ENCODE data around the gene FBXO45.
"Not testable (repeated sequence)": the region's sequence is repeated elsewhere in the genome, so short reads cannot be mapped to it uniquely, and the experiment has no call there.

The FBXO45 gene

GRCh38 chr3:196568246-196569002, at the start of gene FBXO45, which contains the start of gene WDR53:
FBXO45 (plus strand) TSS chr3:196568660; CDS start chr3:196568985, 325 bp downstream.
WDR53 (minus strand) TSS chr3:196568554; CDS start chr3:196561475, 7,079 bp downstream.
- DNase-seq: peak; percentile 92

GRCh38 chr3:196518966-196519717, 49.3 kb upstream of the FBXO45 start:
- DNase-seq: peak; percentile 72

- DNase-seq: no peak
Measured at GRCh38 chr3:196519718-196520082, 48.8 kb upstream of the FBXO45 start.

- not testable (repeated sequence) for DNase-seq
Measured at GRCh38 chr3:196521291-196521690, 47.2 kb upstream of the FBXO45 start.

- DNase-seq: no peak
Measured at GRCh38 chr3:196523841-196524240, 44.6 kb upstream of the FBXO45 start.

- peak; percentile 24 for DNase-seq
Measured at GRCh38 chr3:196524527-196524926, 43.9 kb upstream of the FBXO45 start.

GRCh38 chr3:196525141-196525540, 43.3 kb upstream of the FBXO45 start:
- no peak for DNase-seq

- peak; percentile 88 for DNase-seq
Measured at GRCh38 chr3:196528639-196529233, 39.7 kb upstream of the FBXO45 start.

GRCh38 chr3:196531418-196531817, 37.0 kb upstream of the FBXO45 start:
- no peak for DNase-seq

- no peak for DNase-seq
Measured at GRCh38 chr3:196533260-196533681, 35.2 kb upstream of the FBXO45 start.

- DNase-seq: no peak
Measured at GRCh38 chr3:196537319-196537984, 31.0 kb upstream of the FBXO45 start.

- no peak for DNase-seq
Measured at GRCh38 chr3:196541684-196542445, 26.6 kb upstream of the FBXO45 start.

GRCh38 chr3:196544491-196544992, 23.9 kb upstream of the FBXO45 start:
- DNase-seq: no peak

GRCh38 chr3:196546537-196546936, 21.9 kb upstream of the FBXO45 start:
- no peak for DNase-seq

GRCh38 chr3:196547067-196547466, 21.4 kb upstream of the FBXO45 start:
- no peak for DNase-seq

GRCh38 chr3:196549312-196549711, 19.1 kb upstream of the FBXO45 start:
- not testable (repeated sequence) for DNase-seq

GRCh38 chr3:196550172-196550571, 18.3 kb upstream of the FBXO45 start:
- not testable (repeated sequence) for DNase-seq

GRCh38 chr3:196552253-196552652, 16.2 kb upstream of the FBXO45 start:
- no peak for DNase-seq

- DNase-seq: no peak
Measured at GRCh38 chr3:196553551-196553950, 14.9 kb upstream of the FBXO45 start.

- DNase-seq: peak; percentile 64
Measured at GRCh38 chr3:196554205-196554604, 14.3 kb upstream of the FBXO45 start.

- DNase-seq: no peak
Measured at GRCh38 chr3:196555295-196555694, 13.2 kb upstream of the FBXO45 start.

- no peak for DNase-seq
Measured at GRCh38 chr3:196557236-196557635, 11.2 kb upstream of the FBXO45 start.
